HG03521 (cell line): ENCODE measurements around the gene SMC6.

Experiments used
- ATAC-seq: cut with Tn5 transposase; IDR thresholded peaks from one replicate; pipeline ENCODE4 v1.9.1; 2021; ENCODE audit warnings: mild to moderate bottlenecking, moderate library complexity; ENCODE audit not compliant: unreplicated experiment

The SMC6 gene

GRCh38 chr2:17658251-17658843, 95.3 kb downstream of the SMC6 start:
- ATAC-seq: no peak

DNA sequence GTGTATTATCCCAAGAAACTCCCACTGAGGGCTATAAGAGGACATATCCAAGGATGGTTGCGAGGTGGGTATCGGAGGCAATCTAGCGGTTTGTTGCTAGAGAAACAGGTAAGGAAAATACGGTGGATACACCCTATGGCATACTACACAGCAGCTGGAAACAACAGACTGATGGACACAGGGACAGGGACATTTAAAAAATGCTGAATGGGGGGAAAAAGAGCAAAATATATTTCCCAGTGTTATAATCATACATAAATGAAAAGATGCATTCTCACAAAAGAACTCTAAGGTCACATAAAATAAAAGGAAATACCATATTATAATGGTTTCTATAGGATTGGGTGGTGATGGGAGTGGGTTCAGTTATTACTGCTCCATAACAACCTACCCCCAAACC, 95.9 kb downstream of the SMC6 start:
- no peak for ATAC-seq

- ATAC-seq: no peak
Measured at GRCh38 chr2:17652681-17653394, 100.8 kb downstream of the SMC6 start.

DNA sequence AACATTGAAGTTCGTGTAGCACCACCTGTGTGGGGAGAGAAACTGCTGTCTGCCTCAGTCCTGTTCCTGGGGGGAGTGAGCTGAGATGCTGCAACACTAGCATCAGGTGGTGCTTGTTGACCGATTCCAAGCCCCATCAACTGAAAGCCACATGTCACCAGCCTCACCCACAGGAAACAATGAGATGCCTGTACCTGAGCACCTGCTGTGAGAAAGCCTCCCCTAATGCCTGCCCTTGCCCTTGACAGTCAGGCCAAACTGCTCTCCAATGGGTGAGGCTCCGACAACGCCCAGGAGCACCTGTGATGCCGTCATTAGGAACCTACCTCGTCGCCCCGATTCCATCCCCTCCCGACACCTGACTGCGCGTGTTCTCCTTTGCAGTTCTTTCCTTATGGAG, 104.6 kb downstream of the SMC6 start:
- no peak for ATAC-seq

DNA sequence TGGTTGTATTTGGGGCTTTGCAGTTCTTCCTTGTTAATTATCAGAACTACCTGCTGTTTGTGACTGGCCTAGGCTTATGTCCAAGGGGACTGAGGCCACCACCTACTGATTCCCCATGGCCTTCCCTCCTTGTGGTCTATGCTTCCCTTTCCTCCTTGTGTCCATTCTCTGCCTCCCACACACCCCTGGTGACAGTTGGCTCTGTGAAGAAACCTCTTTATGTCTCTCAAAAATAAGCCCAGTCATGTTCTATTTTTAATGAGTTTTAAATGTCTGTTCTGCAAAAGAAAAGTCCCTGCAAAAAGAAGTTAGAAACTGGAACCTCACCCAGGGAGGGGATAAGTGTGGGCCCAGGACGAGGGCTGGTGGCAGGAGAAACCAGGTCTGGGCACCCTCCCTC, 105.0 kb downstream of the SMC6 start:
- ATAC-seq: no peak

GRCh38 chr2:17646838-17647701, 106.5 kb downstream of the SMC6 start:
- ATAC-seq: no peak

DNA sequence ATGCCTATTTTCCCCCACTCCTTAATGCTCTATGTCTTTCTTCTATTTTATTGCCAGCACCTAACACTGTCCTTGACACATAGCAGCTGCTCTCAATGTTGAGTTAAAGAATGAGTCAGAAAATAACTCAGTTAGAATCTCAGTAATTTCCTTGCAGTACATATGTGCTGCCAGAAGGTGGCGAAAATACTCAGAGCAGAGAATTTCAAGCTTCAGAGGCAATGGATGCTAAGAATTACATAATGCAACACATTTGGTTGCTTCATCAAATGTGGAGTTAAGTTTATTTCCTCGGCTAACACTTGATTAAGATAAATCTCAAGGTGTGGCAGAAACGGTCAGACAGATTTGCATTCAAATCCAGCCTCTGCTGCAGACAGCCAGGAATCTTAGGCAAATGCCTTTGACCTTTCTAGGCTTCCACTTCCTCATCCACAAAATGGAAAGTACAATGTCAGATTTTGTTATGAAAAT, 107.5 kb downstream of the SMC6 start:
- peak; percentile 73 for ATAC-seq

GRCh38 chr2:17644997-17645720, 108.5 kb downstream of the SMC6 start:
- no peak for ATAC-seq

GRCh38 chr2:17643031-17643615, 110.5 kb downstream of the SMC6 start:
- ATAC-seq: no peak

GRCh38 chr2:17640406-17640805, 113.2 kb downstream of the SMC6 start:
- ATAC-seq: no peak

DNA sequence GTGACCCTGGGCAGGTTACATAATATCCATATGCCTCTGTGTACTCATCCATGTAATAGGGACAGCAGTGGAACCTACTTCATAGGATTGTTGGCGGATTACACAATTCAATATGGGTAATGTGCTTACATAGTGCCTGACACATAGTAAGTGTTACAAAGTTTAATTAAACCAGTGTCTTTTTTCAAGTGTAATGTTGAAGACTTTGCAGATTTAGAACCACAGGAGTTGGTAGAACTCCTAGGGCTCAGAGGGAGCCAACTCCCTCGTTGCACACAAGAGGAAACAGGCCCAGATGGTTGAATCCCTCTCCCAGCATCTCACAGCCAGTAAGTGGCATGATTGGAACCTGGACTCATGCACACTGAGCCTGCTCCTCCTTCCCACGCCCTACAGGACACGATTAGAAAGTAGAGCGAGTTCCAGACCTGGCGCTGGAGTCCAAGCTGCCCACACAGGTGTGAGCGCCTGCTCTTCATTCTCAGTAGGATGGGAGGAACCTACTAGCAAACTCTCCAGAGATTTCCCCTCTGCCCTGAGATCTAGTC, 115.3 kb downstream of the SMC6 start:
- no peak for ATAC-seq

GRCh38 chr2:17637131-17637906, 116.3 kb downstream of the SMC6 start:
- no peak for ATAC-seq

- no peak for ATAC-seq
Measured at GRCh38 chr2:17636257-17636656, 117.4 kb downstream of the SMC6 start.

GRCh38 chr2:17634997-17635396, 118.6 kb downstream of the SMC6 start:
- ATAC-seq: no peak

DNA sequence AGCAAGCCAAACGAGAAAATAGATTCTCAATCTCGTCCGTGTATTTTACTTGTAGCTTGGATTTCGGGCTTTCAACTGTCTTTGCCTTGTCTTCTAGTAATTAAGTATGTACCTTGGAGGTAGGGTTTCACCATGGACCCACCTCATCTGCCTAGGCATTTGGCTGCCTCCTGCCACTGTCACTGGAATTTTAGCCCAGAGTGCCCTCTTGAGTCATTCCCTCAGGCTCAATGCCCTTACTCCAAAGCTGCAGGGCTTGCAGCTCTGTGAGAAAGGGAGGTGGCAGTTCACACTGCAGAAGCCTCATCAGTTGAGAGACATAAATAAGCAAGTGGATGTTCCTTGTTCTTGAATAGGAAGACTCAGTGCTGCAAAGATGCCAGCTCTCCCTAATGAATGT, 123.5 kb downstream of the SMC6 start:
- no peak for ATAC-seq

GRCh38 chr2:17628349-17629261, 125.0 kb downstream of the SMC6 start:
- ATAC-seq: no peak

DNA sequence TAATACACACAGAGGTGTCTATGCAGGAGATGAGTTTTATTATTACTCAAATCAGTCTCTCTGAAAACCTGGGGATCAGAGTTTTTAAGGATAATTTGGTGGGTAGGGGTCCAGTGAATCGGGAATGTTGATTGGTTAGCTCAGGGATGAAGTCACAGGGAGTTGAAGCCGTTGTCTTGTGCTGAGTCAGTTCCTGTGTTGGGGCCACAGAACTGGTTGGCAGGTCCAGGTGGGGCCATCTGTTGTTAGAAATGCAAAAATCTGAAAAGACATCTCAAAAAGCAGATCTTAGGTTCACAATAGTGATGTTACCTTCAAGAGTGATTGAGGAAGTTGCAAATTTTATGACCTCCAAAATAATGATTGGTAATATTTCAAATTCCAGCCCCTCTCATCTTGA, 126.2 kb downstream of the SMC6 start:
- no peak for ATAC-seq

DNA sequence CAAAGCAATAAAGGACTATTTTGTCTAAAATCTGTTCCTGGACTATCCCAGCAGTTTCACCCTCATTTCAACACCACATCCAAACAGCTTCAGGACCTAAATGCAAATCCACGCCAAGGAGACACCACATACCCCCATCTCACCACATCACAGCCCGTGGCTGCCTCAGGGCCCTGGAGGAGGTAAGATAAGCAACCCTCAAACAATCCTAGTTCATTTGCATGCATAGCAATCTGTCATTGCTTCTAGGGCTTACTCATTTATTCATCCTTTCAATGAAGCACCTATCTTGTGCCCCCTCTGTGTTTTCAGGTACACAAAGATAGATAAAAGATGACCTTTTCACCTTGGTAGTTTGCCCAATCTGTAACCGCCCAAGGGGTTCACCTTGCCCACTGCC, 126.6 kb downstream of the SMC6 start:
- ATAC-seq: no peak

DNA sequence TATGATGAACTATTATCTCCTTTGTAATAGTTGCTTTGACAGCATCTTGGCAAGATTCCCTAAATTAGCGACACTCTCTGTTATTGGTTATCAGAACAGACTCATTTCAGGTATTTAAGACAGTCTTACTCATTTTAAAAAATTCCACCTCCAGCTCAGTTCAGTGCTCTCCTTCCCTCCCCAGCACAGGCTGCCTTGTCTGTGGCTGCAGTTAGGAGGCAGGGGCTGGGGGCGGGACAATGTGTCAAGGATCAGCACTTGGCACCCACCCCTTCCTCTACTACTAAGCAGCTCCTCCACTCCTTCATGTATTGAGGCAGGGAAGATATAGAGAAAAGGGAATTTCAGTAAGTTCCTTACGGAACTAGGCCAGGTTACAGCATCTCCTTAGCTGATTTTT, 128.2 kb downstream of the SMC6 start:
- no peak for ATAC-seq
